Inflammatory macrophage treated with lipopolysaccharide for 1 hour (primary cell): ENCODE results near the gene TGIF1.
"Not testable (repeated sequence)": the region's sequence is repeated elsewhere in the genome, so short reads cannot be mapped to it uniquely, and the experiment has no call there.

Source experiments
- DNase-seq, 2 donors: peaks; one replicate each; pipeline ENCODE4 v3.0.0-alpha.2; 2020 to 2022

The TGIF1 gene

GRCh38 chr18:3450012-3450798, at the start of gene TGIF1:
Gene TGIF1, plus strand, starts transcription at chr18:3450172. Its CDS starts 318 bp downstream, at chr18:3450490.
- peak; percentile 30 to 49 for DNase-seq

GRCh38 chr18:3400567-3401296, 49.2 kb upstream of the TGIF1 start:
- DNase-seq, result no peak

GRCh38 chr18:3401669-3402620, 48.0 kb upstream of the TGIF1 start:
- DNase-seq, result no peak

GRCh38 chr18:3402982-3403451, 47.0 kb upstream of the TGIF1 start:
- no peak for DNase-seq

GRCh38 chr18:3405713-3406112, 44.3 kb upstream of the TGIF1 start:
- peak; percentile 42 to 52 for DNase-seq

- DNase-seq, result no peak
Observed at GRCh38 chr18:3408107-3408506, 41.9 kb upstream of the TGIF1 start.

GRCh38 chr18:3409811-3410210, 40.2 kb upstream of the TGIF1 start:
- no peak for DNase-seq

GRCh38 chr18:3410273-3410672, 39.7 kb upstream of the TGIF1 start:
- DNase-seq, result no peak

GRCh38 chr18:3410876-3411275, 39.1 kb upstream of the TGIF1 start:
- DNase-seq, result not testable (repeated sequence)

GRCh38 chr18:3411327-3411726, 38.6 kb upstream of the TGIF1 start:
- DNase-seq, result no peak

GRCh38 chr18:3411854-3412268, 38.1 kb upstream of the TGIF1 start:
- DNase-seq, result no peak

GRCh38 chr18:3412528-3412927, 37.4 kb upstream of the TGIF1 start:
- DNase-seq, result not testable (repeated sequence)

- no peak for DNase-seq
Observed at GRCh38 chr18:3415110-3415509, 34.9 kb upstream of the TGIF1 start.

GRCh38 chr18:3418083-3418482, 31.9 kb upstream of the TGIF1 start:
- DNase-seq, result no peak

- DNase-seq, result no peak
Observed at GRCh38 chr18:3420919-3421279, 29.1 kb upstream of the TGIF1 start.

- no peak for DNase-seq
Observed at GRCh38 chr18:3422905-3423304, 27.1 kb upstream of the TGIF1 start.

GRCh38 chr18:3424280-3424890, 25.6 kb upstream of the TGIF1 start:
- peak in 1 of 2 donors; percentile 48 for DNase-seq

- no peak for DNase-seq
Observed at GRCh38 chr18:3425030-3425429, 24.9 kb upstream of the TGIF1 start.

- no peak for DNase-seq
Observed at GRCh38 chr18:3425446-3425845, 24.5 kb upstream of the TGIF1 start.

GRCh38 chr18:3426074-3426473, 23.9 kb upstream of the TGIF1 start:
- no peak for DNase-seq

- no peak for DNase-seq
Observed at GRCh38 chr18:3427944-3428343, 22.0 kb upstream of the TGIF1 start.

GRCh38 chr18:3429121-3429520, 20.9 kb upstream of the TGIF1 start:
- no peak for DNase-seq

GRCh38 chr18:3434685-3435084, 15.3 kb upstream of the TGIF1 start:
- DNase-seq, result no peak
